Panc1 (cell line): ENCODE results near the gene TMCO4.

Experiments used
- CTCF ChIP-seq: fragments of 450-650 bp; IDR thresholded peaks from 2 replicates; pipeline ENCODE4 v1.5.1; 2017; ENCODE audit warnings: mild to moderate bottlenecking
- POLR2AphosphoS5 ChIP-seq: IDR thresholded peaks from 2 replicates; pipeline ENCODE4 v1.6.1; 2012; ENCODE audit warnings: mild to moderate bottlenecking, low read depth, low read length, moderate library complexity
- REST ChIP-seq, 2 experiments: IDR thresholded peaks; 2 replicates each; pipeline ENCODE4 v1.6.1; 2011 to 2012; ENCODE audit warnings: low read depth in 2 of 2, control low read depth in 1 of 2, low read length in 1 of 2, mild to moderate bottlenecking in 1 of 2, moderate library complexity in 1 of 2; ENCODE audit not compliant: insufficient read depth in 1 of 2

GRCh38 chr1:19800076-19800804, 524 bp upstream of the TMCO4 start:
- TF ChIP-seq CTCF (no peak), POLR2AphosphoS5 (no peak), REST (IDR thresholded peaks at IDR 0.05; ENCODE audit: insufficient read depth in 1 of 2, low read depth in 2 of 2, low read length in 1 of 2) (no peak)
